ENCODE data around the gene ENKUR.
"Not testable (repeated sequence)": the region's sequence is repeated elsewhere in the genome, so short reads cannot be mapped to it uniquely, and the experiment has no call there.

GRCh38 chr10:24957624-24958051, 58.3 kb downstream of the ENKUR start:
- TF ChIP-seq YY1 (IDR thresholded peaks at IDR 0.05; ENCODE audit: insufficient read depth, insufficient read length); ZNF274 (IDR thresholded peaks at IDR 0.05; ENCODE audit: low read depth, low read length): not testable (repeated sequence)
